GM12891 (cell line): ENCODE results near the gene PIM3.
"Not testable (repeated sequence)": the region's sequence is repeated elsewhere in the genome, so short reads cannot be mapped to it uniquely, and the experiment has no call there.

ENCODE experiments used
- DNase-seq: peaks from one replicate; pipeline ENCODE4 v3.0.0; 2011; ENCODE audit warnings: low spot score; ENCODE audit not compliant: insufficient read length
- FAIRE-seq: peaks from 2 replicates; lab custom pipeline; 2011; peaks lifted over from hg19 to GRCh38; lab: Jason Lieb, UNC
- PAX5 ChIP-seq: IDR thresholded peaks from 2 replicates; pipeline ENCODE4 v1.6.1; 2011; ENCODE audit warnings: low read length, moderate library complexity, mild to moderate bottlenecking; ENCODE audit not compliant: insufficient read depth, severe bottlenecking
- POLR2A ChIP-seq: IDR thresholded peaks from 2 replicates; pipeline ENCODE4 v1.6.1; 2011; ENCODE audit warnings: low read depth, low read length, control low read depth
- POLR2AphosphoS5 ChIP-seq: IDR thresholded peaks from 2 replicates; pipeline ENCODE4 v1.6.1; 2011; ENCODE audit warnings: low read depth, low read length, control low read depth
- POU2F2 ChIP-seq: IDR thresholded peaks from 2 replicates; pipeline ENCODE4 v1.6.1; 2011; ENCODE audit warnings: low read depth, mild to moderate bottlenecking, control low read depth, low read length, moderate library complexity
- SPI1 ChIP-seq: IDR thresholded peaks from 2 replicates; pipeline ENCODE4 v1.6.1; 2011; ENCODE audit warnings: low read depth, low read length, control low read depth
- TAF1 ChIP-seq: IDR thresholded peaks from 2 replicates; pipeline ENCODE4 v1.6.1; 2011; ENCODE audit warnings: low read depth, low read length, control low read depth

PIM3 gene

DNA sequence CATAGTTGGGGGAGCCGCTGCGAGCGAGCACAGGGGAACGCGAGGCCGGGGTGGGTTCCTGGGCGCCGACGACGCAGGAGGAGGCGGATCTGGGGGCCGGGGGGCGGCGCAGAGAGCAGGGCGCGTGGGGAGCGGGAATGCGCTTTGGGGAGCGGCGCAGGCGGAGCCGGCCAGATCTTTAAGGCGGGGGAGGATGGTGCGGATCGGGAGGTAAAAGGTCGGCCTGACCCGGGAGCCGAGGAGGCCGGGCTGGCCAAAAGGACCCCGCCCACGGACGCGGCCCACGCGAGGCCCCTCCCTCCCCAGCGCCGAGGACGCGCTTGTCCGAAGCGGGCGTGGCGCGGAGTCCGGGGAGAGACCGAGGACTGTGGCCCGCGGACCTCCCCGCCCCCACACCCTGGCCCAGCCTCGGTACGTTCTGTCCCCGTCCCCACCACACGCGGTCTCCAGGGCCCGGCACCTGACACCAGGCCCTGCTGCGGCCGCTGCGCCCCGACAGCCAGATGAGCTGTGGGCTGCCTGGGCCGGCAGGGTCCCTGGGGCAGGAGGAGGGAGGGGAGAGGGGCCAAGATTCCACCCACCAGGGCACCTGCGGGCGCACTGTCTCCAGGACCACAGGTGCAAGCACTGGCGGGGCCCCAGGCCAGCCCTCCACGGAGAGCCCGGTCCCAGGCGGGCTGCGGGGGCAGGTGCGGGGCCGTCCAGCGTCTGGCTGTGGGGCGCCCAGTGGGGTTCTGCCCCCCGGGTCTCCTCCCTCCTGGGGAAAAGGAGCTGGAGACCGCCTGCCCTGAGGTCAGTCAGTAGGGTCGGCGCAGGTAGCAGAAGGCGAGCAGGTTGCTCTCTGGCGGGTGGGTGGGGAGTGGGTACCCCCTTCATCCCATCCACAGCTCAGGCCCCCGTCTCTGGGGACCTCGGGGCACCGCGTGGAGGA lies 10.9 kb downstream of the PIM3 start:
- no peak for FAIRE-seq
- no peak for DNase-seq
- TF ChIP-seq TAF1, result no peak
- no peak for TF ChIP-seq POLR2A
- no peak; the same call in 1 of the 2 replicates for TF ChIP-seq POLR2AphosphoS5
- TF ChIP-seq POU2F2, result no peak
- no peak for TF ChIP-seq PAX5
- no peak for TF ChIP-seq SPI1

- no peak for TF ChIP-seq PAX5
- TF ChIP-seq POLR2A, result no peak
- no peak for TF ChIP-seq POU2F2
- no peak for TF ChIP-seq TAF1
- no peak for TF ChIP-seq POLR2AphosphoS5
- TF ChIP-seq SPI1, result no peak
- FAIRE-seq (no peak), DNase-seq (no peak)
These were observed 11.8 kb downstream of the PIM3 start for GRCh38 chr22:49972163-49973017.

DNA sequence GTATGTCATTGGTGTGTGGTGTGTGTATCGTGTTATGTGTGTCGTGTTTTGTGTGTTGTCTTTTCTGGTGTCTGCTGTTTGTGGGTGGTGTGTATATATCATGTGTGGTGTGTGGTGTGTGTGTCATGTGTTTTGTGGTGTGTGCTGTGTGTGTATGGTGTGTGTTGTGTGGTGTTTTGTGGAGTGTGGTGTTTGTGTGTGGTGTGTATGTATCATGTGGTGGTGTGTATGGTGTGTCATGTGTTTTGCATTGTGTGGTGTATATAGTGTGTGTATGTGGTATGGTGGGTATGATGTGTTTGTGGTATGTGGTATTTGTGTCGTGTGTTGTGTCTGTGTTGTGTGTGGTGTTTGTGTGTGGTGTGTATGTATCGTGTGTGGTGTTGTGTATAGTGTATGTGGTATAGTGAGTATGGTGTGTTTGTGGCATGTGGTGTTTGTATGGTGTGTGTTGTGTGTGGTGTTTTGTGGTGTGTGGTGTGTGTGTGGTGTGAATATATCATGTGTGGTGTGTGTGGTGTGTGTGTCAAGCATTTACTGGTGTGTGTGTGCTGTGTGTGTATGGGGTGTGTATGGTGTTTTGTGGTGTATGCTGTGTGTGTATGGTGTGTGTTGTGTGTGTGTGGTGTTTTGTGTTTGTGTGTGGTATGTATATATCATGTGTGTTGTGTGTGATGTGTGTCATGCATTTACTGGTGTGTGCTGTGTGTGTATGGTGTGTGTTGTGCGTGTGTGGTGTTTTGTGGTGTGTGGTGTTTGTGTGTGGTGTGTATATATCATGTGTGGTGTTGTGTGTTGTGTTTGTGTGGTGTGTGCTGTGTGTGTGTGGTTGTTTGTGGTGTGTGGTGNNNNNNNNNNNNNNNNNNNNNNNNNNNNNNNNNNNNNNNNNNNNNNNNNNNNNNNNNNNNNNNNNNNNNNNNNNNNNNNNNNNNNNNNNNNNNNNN lies 12.7 kb downstream of the PIM3 start:
- no peak for DNase-seq
- TF ChIP-seq POLR2AphosphoS5 (no peak), POLR2A (peak; percentile 26; the same call in 1 of the 2 replicates)
- FAIRE-seq, result no peak

DNA sequence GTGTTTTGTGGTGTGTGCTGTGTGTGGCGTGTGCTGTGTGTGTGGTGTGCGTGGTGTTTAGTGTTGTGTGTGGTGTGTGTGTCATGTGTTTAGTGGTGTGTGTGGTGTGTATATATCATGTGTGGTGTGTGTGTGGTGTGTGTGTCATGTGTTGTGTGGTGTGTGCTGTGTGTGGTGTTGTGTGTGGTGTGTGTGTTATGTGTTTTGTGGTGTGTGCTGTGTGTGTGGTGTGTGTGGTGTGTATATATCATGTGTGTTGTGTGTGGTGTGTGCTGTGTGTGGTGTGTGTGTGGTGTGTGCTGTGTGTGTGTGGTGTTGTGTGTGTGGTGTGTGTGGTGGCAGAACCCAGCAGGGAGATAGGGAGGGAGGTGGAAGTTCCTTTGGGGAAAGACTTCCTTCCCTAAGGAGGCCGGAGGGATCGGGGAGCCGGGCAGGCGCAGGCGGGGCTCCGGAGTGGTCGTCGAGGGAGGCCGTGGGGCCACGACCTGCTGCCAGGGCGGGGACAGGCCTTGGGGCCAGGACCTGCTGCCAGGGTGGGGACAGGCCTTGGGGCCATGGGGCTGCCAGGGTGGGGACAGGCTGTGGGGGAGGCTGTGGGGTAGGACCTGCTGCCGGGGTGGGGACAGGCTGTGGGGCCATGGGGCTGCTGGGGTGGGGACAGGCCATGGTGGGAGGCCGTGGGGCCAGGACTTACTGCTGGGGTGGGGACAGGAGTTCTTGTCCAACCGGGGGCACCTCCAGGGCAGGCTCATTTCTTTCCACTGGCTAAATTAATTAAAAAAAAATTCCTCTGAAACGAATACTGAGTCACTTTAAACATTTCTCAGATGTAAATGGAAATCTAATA lies 15.2 kb downstream of the PIM3 start:
- FAIRE-seq, result no peak
- no peak for TF ChIP-seq TAF1
- TF ChIP-seq PAX5, result no peak
- no peak for TF ChIP-seq POU2F2
- TF ChIP-seq POLR2AphosphoS5, result no peak
- TF ChIP-seq POLR2A, result no peak
- no peak for TF ChIP-seq SPI1
- no peak for DNase-seq

GRCh38 chr22:49976439-49977175 lies 16.0 kb downstream of the PIM3 start:
- no peak for TF ChIP-seq POLR2A
- no peak for TF ChIP-seq TAF1
- peak; percentile 71; the same call in 1 of the 2 replicates for TF ChIP-seq POU2F2
- TF ChIP-seq SPI1, result peak; percentile 92
- no peak for DNase-seq
- FAIRE-seq, result peak; percentile 84

GRCh38 chr22:49977578-49977977 lies 17.0 kb downstream of the PIM3 start:
- DNase-seq, result no peak
- TF ChIP-seq TAF1 (no peak), POLR2AphosphoS5 (no peak), SPI1 (no peak), PAX5 (no peak), POLR2A (no peak), POU2F2 (no peak)
- no peak for FAIRE-seq

DNA sequence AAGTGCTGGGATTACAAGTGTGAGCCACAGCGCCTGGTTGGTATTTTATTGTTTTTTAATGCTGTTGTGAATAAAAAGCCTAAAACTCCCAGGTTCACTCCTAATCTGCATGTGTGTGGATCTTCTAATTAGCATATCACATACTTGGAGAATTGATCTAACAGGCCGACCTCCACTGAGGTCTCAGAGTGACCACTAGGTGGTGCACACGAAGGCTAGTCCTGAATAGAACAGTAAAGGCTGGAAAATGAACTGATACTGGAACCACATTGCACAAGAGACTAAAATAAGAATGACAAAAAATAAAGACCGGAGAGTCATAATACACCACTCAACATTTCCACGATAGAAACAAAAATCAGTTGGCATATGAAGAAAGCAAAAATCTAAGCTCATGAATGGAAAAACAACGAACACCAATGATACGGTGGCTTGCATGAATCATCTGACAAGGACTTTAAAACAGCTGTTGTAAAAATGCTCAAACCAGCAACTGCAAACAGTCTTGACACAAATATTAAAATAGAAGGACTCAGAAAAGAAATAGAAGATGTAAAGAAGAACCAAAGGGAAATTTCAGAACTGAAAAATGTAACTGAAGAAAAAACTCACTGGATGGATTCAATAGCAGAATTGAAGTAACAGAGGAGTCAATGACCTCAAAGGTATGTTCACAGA lies 19.2 kb downstream of the PIM3 start:
- TF ChIP-seq POLR2A (no peak), PAX5 (no peak), SPI1 (no peak), TAF1 (no peak), POLR2AphosphoS5 (no peak), POU2F2 (no peak)
- FAIRE-seq, result peak; percentile 41
- no peak for DNase-seq

DNA sequence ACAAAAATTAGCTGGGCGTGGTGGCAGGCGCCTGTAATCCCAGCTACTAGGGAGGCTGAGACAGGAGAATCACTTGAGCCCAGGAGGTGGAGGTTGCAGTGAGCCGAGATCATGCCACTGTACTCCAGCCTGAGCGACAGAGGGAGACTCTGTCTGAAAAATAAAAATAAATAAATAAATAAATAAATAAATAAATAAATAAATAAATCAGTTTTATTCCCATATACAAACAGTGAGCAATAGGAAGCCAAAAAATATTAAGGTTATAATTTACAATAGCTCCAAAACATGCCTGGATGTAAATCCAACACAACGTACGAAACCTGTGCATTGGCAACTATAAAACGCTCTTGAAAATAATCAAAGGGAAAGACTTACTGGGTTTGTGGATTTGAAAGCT lies 21.2 kb downstream of the PIM3 start:
- FAIRE-seq, DNase-seq: not testable (repeated sequence)
